ENCODE results near the gene NTM. TPM values are rescaled to one million over a fixed set of nuclear protein-coding genes. Genes with fewer than 3 reads are reported as not detected.

Gene NTM
- total RNA-seq, 2 experiments from 2014 or later, result not detected

DNA sequence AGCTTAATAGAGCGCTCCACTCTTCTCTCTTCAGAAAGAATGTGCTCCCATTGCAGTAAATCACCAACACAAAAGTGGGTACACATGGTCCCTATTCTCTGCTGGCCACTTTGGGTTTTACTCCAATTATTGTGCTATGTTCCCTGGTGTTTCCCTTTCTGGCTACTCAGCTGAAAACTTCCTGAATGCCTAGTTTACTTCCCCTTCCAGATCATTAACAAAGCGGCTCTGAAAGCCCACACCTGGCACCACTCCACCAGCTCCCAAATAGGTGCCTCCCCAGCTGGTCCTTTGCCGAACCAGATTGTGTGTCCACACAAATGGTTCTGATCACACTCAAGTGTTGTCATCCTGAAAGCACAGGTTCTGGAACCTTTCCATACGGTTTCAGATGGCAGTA is 443.7 kb downstream of the NTM start:
- CTCF ChIA-PET, result no interaction called here
- H3K4me3 Mint-ChIP-seq, result no peak overlapping the region
- H3K27me3 Mint-ChIP-seq, result no peaks in the 10 kb centered on the region
- no peak for DNase-seq
- TF ChIP-seq, protein P1, sequence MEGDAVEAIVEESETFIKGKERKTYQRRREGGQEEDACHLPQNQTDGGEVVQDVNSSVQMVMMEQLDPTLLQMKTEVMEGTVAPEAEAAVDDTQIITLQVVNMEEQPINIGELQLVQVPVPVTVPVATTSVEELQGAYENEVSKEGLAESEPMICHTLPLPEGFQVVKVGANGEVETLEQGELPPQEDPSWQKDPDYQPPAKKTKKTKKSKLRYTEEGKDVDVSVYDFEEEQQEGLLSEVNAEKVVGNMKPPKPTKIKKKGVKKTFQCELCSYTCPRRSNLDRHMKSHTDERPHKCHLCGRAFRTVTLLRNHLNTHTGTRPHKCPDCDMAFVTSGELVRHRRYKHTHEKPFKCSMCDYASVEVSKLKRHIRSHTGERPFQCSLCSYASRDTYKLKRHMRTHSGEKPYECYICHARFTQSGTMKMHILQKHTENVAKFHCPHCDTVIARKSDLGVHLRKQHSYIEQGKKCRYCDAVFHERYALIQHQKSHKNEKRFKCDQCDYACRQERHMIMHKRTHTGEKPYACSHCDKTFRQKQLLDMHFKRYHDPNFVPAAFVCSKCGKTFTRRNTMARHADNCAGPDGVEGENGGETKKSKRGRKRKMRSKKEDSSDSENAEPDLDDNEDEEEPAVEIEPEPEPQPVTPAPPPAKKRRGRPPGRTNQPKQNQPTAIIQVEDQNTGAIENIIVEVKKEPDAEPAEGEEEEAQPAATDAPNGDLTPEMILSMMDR (IDR thresholded peaks at IDR 0.05), result no peak
- H3K4me1 Mint-ChIP-seq (ENCODE audit: low read depth), result no peaks in the 10 kb centered on the region
- intact Hi-C loops (cut with micrococcal nuclease), result no loop called here
- no peak overlapping the region for H3K27ac Mint-ChIP-seq
- POLR2A ChIA-PET, result no interaction called here
- no peaks in the 10 kb centered on the region for H3K9me3 Mint-ChIP-seq
- ATAC-seq, result no peak
- no peaks in the 10 kb centered on the region for H3K36me3 Mint-ChIP-seq (ENCODE audit: low read depth)

DNA sequence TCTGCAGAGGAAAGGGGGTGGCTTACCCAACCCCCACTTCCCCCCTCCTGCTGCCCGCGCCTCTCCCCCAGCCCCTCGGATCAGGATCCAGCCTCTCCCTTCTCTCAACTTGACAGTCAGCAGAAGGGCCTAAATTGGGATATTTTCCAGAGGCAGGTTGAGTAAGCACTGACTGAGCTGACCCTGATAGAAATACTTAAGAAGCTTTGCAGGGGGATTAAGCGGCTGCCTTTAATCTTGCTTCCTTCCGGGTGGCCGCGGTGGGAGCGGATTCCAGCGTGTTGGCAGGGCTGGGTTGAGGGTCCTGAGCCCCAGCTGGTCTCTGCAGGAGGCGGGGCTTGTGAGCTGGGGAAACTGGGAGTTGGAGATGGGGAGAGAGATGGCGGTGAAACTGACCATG is 445.2 kb downstream of the NTM start:
- no peak for DNase-seq
- Mint-ChIP-seq H3K27ac (no peak overlapping the region), H3K9me3 (no peaks in the 10 kb centered on the region), H3K4me3 (no peak overlapping the region), H3K27me3 (no peaks in the 10 kb centered on the region), H3K4me1 (ENCODE audit: low read depth) (no peaks in the 10 kb centered on the region), H3K36me3 (ENCODE audit: low read depth) (no peaks in the 10 kb centered on the region)
- ATAC-seq, result no peak
- intact Hi-C loops (cut with micrococcal nuclease), result no loop called here
- ChIA-PET POLR2A (interaction anchor here (0.6 kb wide), 1 partner anchor 494 kb away, joined by 3 read pairs; no protein-coding TSS in a partner anchor), CTCF (no interaction called here)
- TF ChIP-seq, protein P1 (IDR thresholded peaks at IDR 0.05), result no peak

DNA sequence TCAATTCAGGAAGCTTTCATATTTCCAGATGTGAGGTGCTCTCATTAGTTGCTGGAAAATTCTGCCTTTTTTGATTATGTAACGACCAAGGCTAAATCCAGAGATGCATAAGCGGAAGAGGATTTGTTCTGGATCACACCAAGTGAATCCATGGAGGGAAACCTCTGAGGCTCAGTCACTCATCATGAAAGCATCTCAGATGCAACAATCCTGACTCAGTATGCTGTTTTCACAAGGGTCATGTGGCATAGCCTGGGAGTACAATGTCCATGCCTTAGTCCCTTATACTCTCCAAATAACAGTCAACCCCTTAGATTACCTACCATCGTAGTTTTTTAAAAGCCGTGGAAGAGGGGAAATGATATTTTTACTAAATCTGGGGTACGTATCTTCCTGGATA is 445.6 kb downstream of the NTM start:
- Mint-ChIP-seq H3K4me3 (no peak overlapping the region), H3K9me3 (no peaks in the 10 kb centered on the region), H3K4me1 (ENCODE audit: low read depth) (no peaks in the 10 kb centered on the region), H3K36me3 (ENCODE audit: low read depth) (no peaks in the 10 kb centered on the region), H3K27me3 (no peaks in the 10 kb centered on the region), H3K27ac (no peak overlapping the region)
- POLR2A ChIA-PET, result no interaction called here
- no peak for ATAC-seq
- intact Hi-C loops (cut with micrococcal nuclease), result no loop called here
- TF ChIP-seq, protein P1 (IDR thresholded peaks at IDR 0.05), result no peak
- CTCF ChIA-PET, result no interaction called here
- no peak for DNase-seq

DNA sequence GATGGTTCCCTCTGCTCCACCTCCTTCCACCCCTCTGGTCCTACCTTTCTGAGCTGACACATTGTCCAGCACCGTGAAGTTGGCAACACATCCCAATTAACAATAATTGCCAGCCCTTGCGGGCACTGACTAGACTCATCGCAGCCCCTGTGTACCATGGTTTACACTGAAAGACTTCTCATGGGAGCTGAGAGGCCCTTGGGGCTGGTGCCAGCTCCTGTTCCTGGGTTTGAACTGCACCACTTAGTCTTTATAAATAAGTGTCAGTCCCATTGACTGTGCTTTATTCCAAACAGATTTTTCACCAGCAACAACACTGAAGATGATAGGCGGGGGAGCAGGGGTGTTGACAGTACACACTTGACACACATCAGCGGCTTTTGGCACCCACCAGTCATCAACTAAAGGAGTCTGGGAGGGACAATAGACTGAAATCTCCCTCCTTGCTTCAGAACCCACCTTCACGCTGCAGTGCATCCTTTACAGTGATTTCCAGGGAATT is 447.3 kb downstream of the NTM start:
- H3K27me3 Mint-ChIP-seq, result no peaks in the 10 kb centered on the region
- ATAC-seq, result no peak
- ChIA-PET POLR2A (no interaction called here), CTCF (no interaction called here)
- no peaks in the 10 kb centered on the region for H3K4me1 Mint-ChIP-seq (ENCODE audit: low read depth)
- intact Hi-C loops (cut with micrococcal nuclease), result no loop called here
- TF ChIP-seq, protein P1 (IDR thresholded peaks at IDR 0.05), result no peak
- H3K9me3 Mint-ChIP-seq, result no peaks in the 10 kb centered on the region
- H3K4me3 Mint-ChIP-seq, result no peak overlapping the region
- no peaks in the 10 kb centered on the region for H3K36me3 Mint-ChIP-seq (ENCODE audit: low read depth)
- no peak overlapping the region for H3K27ac Mint-ChIP-seq
- no peak for DNase-seq

DNA sequence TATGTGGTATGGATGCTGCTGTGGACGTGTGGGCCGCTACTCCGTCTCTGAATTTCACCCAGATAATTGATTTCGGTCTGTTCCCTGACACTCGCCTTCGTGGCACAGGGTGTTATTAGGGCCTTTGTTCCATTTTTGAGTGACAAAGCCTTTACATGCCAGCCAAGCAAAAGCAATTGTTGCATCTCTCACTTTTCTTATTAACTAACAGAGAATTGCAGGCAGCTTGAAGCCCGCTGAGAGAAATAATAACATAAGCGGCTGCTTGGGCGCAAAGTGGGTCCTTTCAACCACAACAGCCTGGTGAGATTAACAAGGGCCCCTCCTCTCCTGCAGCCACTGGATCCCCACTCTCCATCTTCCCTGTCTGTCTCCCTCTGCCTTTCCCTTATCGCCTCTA is 449.4 kb downstream of the NTM start:
- Mint-ChIP-seq H3K27me3 (no peaks in the 10 kb centered on the region), H3K9me3 (no peaks in the 10 kb centered on the region), H3K27ac (no peak overlapping the region), H3K4me1 (ENCODE audit: low read depth) (no peaks in the 10 kb centered on the region), H3K36me3 (ENCODE audit: low read depth) (no peaks in the 10 kb centered on the region), H3K4me3 (no peak overlapping the region)
- ATAC-seq, result no peak
- ChIA-PET POLR2A (no interaction called here), CTCF (no interaction called here)
- intact Hi-C loops (cut with micrococcal nuclease), result no loop called here
- TF ChIP-seq, protein P1 (IDR thresholded peaks at IDR 0.05), result no peak
- no peak for DNase-seq
